Measurements from ENCODE around the gene KCNMA1.

- TF ChIP-seq ELF1 (IDR thresholded peaks at IDR 0.05; ENCODE audit: borderline replicate concordance, low read depth) (no peak), SP1 (IDR thresholded peaks at IDR 0.05; ENCODE audit: low read depth) (no peak), MAX (IDR thresholded peaks at IDR 0.05) (no peak), CEBPB (IDR thresholded peaks at IDR 0.05; ENCODE audit: low read depth) (no peak), JUND (IDR thresholded peaks at IDR 0.05) (no peak), CTCF (IDR thresholded peaks at IDR 0.05 in 2 of 3, conservative IDR thresholded peaks at IDR 0.05 in 1 of 3; ENCODE audit: borderline replicate concordance in 1 of 3, insufficient read depth in 1 of 3, low read depth in 2 of 3, low read length in 2 of 3) (no peak), SRF (IDR thresholded peaks at IDR 0.05; ENCODE audit: low read depth) (no peak)
Observed at GRCh38 chr10:77157248-77158019, 480.2 kb downstream of the KCNMA1 start.

All from HCT116 (cell line).